ENCODE measurements around the gene FIS1.

The FIS1 gene

DNA sequence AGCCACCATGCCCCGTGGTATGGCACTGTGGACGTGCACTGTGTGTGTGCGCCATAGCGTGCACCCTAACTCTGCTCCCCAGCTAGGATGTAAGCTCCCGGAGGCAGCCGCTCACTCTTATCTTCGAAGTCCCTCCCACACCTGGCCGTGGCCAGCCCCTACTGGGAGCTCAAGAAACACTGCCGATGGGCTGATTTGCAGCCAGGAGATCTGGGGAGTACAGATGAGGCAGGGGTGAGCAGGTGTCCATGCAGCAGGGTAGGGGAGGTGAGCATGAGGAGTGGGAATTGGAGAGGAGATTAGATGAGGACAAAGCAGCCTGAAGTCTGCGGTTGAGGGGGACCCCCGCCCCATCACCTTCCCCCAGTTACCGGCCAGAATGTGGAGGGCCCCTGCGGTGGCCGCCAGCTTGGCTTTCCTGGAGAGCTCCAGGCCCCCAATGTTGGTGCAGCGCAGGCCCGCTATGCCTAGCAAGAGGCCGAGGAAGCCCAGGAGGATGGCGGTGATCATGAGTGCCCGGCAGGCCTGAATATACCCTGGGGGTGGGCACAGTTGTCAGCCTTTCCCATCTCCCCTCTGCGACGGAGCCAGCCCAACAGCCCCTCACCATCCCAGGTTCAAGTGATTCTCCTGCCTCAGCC, 10.9 kb downstream of the FIS1 start:
- FAIRE-seq: no peak

DNA sequence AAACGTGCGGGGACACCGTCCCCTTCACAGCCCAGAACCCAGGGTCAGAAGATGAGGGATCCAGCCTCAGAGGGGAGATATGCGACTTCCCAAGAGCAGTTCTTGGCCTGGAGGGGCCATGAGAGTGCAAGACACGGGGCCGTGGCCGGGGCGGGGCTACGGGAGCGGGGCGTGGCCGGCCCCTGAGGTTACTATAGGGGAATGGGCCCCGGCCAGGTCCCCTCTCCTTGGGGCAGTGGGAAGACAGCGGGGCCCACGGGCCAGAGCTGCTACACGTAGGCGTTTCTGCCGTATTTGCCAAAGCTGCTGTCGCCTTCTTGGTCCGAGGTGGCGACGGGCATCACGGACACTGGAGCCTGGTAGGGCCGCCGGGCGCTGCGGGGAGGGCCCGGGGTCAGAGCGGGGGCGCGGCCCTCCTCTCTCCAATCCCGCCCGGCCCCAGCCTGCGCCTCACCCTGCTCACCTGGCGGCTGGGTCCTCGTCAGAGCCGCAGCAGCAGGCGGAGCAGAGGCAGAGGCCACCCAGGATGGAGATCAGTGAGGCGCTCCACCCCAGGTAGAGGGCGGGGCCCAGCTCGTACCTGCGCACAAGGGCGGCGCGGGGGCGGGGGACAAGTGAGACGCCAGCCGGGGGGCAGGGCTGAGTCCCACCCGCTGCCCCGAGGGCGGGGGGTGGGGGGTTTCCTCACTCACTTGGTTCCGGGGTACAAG, 12.6 kb downstream of the FIS1 start:
- no peak for FAIRE-seq

DNA sequence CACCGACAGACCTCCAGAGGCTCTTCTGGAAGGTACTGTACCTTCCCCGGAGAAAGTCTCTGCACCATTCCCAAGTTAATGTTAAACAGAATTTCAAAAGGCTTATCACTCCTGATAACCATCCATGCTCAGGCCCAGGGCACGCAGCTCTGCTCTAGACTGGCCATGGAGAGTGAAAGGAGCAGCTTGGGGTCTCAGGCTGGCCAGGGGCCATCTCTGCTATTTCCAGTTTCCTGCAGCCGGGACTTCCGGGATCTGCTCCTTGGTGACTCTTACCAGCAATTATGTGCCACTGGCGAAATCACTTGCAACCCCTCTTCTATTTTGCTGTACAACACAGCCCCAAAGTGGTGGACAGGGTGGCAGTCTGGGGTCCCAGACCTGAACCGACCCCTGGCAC, 13.2 kb downstream of the FIS1 start:
- FAIRE-seq: no peak

DNA sequence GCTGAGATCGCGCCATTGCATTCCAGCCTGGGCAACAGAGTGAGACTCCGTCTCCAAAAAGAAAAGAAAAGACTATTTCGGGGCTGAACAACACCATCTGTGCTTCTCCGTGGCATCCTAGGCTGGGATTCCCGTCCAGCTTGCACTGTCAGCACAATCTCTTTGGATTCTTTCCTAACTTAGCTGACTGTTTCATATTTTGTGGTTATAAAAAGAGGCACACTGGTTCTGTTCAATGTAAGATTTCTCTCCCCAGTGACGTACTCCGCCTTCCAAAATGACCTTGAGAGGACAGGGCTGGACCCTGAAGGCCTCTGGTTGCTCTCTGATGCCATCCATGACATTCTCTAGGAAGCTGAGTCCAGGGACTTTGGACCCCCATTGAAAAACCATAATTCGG, 18.2 kb downstream of the FIS1 start:
- no peak for FAIRE-seq

DNA sequence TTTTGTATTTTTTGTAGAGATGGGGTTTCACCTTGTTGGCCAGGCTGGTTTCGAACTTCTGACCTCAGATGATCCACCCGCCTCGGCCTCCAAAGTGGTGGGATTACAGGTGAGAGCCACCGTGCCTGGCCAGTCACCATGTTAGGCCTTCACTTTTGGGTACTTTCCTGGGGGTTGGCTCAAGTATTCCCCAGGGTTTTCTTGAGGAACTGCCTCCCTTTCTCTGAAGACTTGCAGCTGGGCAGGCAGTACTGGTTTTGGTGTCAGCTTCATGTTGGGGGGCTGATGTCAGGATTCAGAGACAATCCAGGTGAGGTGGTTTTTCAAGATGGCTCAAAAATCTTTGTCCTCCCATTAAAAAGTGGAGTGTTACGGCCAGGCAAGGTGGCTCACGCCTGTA, 19.2 kb downstream of the FIS1 start:
- no peak for FAIRE-seq

DNA sequence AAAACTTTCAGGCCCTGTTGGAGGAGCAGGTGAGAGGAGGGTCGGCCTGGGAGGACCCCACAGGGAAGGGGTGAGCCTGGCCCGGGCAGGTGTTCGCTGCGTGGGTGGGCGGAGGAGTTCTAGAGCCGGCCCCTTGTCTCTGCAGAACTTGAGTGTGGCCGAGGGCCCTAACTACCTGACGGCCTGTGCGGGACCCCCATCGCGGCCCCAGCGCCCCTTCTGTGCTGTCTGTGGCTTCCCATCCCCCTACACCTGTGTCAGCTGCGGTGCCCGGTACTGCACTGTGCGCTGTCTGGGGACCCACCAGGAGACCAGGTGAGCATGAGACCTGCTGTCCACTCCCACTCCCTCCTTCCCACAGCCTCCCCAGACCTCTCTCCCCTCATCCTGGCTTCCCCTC, 21.4 kb downstream of the FIS1 start:
- no peak for FAIRE-seq

DNA sequence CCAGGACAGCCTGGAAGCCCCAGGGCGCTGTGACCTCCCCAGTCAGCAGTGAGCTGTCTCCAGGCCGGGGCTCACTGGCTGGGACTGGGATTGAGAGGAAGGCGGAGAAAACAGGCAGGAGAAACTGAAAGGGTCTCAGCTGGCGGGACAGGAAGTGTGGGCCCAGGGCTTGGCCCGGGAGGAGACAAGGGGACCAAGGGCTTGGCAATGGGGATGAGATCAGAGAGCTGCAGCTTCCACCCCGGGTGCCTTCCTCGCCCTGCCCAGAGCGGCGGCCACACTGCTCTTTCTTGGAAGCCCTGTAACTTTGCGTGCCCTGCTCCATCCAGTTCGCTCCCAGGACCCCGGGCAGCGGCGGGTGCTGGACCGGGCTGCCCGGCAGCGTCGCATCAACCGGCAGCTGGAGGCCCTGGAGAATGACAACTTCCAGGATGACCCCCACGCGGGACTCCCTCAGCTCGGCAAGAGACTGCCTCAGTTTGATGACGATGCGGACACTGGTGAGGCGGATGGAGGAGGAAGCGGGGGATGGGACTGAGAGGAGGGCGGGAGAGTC, 22.5 kb downstream of the FIS1 start:
- no peak for FAIRE-seq

DNA sequence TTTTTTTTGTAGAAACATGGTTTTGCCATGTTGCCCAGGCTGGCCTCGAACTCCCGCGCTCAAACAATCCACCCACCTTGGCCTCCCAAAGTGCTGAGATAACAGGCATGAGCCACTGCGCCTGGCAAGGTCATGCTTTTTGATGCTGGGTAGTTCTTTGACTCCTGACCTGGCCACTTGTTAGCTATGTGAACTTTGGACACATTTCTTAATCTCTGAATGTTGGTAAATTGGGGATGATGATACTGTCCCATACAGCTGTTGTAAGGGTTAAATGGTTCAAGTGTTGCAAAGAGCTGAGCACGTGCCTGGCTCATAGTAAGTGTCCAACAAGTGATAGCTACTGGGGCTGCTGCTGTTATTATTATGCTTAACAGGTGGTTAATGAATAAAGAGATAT, 24.6 kb downstream of the FIS1 start:
- no peak for FAIRE-seq

DNA sequence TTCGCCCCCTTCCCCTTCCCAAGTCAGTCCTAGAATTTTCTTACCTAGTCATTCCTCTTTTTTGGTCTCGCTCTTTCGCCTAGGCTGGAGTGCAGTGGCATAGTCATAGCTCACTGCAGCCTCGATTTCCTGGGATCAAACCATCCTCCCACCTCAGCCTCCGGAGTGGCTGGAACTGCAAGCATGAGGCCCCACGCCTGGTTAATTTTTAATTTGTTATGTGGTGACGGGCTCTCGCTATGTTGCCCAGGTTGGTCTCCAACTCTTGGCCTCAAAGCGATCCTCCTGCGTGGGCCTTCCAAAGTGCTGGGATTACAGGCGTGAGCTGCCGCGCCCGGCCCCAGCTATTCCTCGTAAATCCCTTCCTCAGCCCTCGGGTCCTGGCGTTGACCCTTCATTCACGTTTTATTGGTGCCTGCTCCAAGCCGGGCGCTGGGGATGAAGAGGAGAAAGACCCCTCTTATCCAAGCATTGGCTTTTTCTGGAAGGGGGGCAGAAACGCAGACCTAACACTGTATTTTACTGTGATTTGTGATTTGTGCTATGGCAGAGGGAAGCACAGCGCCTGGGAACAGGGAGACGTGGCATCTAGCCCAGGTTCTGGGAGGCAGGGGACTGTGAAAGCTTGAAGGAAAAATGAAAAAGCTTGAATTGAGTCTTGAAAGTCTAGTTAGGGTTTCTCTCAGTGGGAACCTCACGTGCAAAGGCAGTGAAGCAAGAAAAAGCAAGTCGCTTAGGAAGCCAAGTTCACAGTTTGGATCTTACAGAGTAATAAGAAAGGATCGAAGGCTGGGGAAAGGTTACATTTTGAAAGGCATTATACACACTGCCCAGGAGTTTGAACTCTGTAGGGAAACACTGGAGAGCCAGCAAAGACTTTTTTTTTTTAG, 26.4 kb downstream of the FIS1 start:
- FAIRE-seq: no peak

DNA sequence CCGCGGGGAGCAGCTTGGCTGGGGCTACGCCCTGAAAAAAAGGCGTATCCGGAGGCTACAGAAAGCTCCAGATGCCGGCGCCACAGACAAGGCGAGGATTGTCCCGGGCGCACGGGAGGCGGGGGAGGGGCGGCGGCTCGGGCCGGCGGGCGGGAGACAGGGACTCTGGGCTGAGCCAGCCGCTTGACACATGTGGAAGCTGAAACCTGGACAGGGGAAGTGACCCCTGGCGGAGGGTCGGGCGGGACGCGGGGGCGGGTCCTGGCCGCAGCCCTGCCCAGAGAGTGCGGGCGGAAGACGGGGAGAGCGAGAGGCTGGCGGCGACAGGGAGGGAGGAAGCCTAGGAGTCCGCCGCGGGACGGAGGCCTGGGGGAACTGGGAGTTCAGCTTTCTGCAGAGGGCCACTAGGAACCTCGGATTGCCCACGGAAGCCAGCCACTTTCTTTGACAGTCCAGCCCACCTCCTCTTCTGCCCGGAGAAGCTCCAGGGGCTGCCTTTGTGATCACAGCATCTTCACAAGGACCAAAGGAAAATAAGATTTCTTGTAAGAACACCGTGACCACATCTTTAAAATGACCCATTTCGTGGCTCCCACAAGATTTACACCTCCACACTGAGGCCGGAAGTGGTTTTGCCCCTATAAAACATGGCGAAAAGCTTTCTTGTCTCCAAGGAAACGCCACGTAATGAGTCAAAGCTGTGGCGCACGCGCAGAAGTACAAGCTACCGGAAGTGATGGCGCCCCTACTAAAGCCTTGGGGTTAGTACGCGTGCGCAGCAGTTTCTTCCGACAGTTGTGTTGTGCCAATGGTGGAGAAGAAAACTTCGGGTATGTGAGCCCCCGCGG, 27.3 kb downstream of the FIS1 start, which contains the start of the genes PLOD3 and ZNHIT1:
Gene PLOD3 (minus strand): TSS at position 194 of the 848 bp plus-strand sequence. CDS start 307 bp downstream, outside the sequence.
Gene ZNHIT1 (plus strand): TSS at position 778 of the 848 bp plus-strand sequence. CDS start 31 bp downstream, at position 809.
- FAIRE-seq: peak; percentile 94

DNA sequence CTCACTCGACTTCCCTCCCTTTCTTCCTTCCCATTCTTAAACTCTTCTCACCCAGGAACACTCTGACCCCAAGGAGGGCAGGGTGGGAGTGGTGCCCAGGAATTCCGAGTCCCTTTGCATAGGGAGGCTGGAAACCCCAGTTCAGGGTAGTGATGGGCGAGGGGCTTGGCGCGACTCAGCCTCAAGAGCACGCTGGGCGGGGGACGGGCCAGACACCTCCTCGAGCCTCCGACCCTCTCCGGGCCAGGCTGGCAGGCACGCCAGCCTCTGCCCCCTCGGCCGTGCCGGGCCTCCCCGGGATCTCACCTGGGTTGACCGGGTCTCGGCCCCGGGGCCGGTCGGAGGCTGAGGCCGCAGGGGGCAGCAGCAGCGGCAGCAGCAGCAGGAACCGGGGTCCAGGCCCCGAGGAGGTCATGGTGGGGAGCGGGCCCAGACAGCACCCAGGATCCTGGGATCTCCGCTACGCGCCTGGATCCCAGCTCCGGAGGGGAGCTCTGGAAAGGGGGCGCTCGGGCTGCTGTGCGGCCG, 28.0 kb downstream of the FIS1 start:
- FAIRE-seq: no peak

DNA sequence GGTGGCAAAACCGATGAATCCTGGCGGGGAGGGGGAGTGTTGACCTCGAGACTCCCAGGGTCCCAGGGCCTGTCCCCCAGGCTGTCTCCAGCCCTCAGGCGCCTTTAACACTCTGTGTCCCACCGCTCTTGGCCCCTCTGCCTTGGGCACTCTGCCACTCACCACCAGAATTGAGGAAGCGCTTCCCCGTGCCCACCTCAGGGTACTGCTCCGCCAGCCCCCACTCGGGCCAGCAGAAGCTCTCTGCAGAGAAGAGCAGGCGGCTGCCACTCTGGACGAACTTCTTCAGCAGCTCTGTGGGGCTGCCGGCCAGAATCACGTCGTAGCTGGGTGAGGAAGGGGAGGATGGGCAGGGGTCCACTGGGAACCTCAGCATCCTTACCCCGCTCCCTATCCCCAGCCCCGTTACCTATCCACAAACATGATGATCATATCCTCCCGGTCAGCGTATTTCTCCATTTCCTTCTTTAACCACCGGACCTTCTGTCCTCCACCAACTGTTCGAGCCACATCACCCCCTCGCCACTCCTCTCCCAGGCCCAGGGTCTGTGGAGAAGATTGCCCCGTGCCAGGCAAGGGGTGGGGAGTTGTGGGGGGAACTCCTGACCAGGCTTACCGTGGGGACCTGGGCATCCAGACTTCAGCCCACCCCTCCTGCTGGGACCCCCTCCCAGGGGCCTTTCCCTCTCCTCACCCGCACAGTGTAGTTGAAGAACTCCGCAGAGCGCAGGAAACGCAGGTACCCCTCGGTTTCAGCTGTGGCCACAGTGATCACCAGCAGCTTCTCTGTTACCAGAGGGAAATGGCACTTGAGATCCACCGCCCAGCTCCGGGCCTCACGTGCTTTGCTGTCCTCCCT, 28.7 kb downstream of the FIS1 start:
- no peak for FAIRE-seq

DNA sequence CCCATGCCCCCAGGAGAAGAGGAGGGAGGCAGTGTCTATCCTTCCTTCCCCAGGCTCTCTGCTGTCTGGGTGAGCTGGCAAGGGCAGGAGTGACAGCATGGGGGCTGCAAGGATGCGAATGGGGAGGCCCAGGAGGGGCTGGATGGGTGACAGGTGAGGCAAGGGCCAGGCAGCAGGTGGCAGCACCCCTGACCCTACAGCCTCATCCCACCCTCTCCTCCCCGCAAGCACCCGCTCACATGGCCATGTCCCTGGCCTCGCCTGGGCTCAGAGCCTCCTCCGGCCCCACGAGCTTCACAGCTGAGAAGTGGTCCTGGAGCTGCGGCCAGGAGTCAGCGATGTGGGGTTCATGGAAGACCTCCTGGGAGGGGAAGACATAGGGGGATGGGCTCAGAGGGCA, 32.9 kb downstream of the FIS1 start:
- FAIRE-seq: no peak

DNA sequence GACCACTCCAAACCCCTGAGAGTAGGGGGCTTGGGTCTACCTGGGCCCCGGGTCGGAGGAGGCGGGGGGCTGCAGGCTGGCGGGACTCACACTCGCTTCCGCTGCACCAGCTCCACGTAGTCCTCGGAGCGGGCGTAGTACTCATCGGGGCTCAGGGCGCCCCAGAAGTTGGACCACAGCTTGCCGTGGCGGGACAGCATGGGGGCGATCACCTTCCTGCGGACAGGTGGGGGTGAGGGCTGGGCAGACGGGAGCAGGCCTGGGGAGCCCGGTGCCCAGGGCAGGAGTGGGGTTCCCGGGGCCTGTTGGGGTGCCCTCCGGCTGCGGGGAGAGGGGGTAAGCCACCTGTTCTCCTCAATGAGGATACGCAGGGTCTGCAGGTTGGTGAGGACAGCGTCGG, 33.4 kb downstream of the FIS1 start:
- no peak for FAIRE-seq

DNA sequence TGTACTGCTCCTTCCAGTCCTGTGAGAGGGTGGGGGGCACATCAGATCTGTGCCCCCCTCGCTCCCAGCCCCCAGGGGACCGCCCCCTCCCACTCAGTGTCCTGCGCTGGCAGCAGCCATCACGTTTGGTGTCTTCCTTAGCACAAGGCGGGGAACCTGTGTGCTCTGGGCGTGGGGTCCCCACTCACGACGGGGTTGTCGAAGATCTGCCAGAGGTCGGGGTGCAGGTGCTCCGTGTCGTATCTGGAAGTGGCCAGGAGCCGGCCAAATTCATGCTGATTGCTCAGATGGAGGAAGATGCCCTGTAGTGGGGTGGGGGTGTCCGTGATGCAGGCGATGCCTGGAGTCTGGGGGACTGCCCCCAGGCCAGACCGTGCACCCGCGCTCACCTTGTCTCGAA, 34.7 kb downstream of the FIS1 start:
- no peak for FAIRE-seq

DNA sequence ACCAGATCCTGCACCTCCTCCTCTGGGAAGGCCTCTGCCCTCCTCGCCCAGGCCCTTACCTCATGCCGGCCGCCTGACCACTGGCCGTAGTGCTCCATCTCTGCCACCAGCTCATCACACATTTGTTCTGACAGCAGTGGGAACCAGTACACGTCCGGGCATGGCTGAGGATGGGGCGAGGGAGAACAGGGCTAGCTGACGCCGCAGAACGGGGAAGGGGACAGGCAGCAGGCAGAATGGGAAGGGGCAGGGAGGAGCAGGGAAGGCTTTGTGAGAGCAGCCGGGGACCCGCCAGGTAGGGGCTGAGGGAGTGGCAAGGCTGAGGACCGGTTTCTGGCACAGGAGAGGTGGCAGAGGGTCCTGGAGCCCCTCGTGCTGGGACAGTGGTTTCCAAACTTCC, 36.1 kb downstream of the FIS1 start:
- FAIRE-seq: no peak

DNA sequence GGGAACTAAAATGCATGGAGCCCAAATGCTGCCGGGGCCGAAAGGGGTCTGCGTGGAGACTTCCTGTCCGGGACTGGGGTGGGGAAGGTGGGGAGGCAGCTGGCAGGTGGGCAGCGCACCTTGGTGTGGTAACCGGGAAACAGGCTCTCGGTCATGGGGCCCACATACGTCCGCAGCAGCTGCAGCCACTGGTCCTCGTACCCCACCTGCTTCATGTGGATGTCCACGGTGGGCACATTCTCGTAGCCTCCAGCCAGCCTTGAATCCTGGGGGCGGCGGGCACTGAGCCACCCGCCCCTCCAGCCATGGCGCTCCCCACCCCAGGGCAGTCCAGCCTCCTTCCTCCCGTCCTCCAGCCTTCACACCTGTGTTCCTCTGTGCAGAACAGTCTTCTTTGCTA, 37.4 kb downstream of the FIS1 start:
- FAIRE-seq: no peak

DNA sequence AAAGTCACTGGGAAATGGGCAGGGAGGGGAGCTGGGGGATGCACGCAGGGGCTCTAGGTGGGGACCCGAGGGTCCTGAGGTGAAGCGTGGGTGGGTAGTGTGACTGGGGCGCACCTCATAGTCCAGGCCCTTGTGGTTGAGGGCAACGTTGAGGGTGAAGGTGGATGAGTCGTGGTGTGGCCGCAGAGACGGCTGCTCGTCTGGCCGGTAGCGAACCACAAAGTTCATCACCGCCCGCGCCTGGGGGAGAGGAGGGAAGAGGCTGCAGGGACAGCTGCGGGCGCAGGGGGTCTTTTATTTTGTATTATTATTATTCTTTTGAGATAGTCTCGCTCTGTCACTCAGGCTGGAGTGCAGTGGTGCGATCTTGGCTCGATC, 38.2 kb downstream of the FIS1 start:
- no peak for FAIRE-seq

DNA sequence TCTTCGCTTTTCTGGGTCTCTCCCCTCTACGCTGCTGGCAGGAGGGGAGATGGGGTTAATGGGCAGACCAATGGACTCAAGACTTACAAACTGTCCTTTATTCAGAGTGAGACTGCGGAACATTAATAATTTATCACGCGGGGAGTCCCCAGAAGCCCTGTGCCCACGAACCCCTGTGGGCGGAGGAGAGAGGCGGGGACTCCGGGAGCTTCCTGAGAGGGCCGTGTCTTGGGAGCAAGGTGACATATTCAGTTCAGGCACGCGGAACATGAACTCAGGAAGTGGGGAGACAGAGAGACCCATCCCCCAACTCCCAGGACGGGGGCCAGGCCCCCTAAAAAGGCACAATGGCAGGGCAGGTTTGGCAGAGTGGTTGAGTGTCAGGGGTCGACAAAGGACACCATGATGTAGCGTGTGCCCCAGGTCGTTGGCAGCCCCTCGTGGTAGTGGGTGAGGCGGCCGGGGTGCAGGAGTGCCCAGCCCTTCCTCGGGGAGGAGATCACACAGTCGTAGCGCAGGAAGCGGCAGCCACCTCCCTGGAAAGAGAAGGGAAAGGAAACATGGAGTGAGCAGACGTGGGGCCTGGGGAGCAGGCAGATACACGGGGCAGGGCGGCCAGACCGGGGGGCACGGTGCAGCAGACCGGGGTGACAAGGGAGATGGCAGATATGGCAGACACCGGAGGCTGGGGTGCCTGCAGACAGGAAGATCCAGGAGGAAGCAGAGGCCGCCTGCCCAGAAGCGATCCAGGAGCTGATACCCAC, 38.8 kb downstream of the FIS1 start:
- FAIRE-seq: no peak

Data from islet of Langerhans (tissue), 1 donor.